DMS53 (cell line): Measurements from ENCODE around the gene SBNO2.

Experiments
- DNase-seq: peaks from one replicate; lab custom pipeline; 2025; lab: John Stamatoyannopoulos, UW

The SBNO2 gene

DNA sequence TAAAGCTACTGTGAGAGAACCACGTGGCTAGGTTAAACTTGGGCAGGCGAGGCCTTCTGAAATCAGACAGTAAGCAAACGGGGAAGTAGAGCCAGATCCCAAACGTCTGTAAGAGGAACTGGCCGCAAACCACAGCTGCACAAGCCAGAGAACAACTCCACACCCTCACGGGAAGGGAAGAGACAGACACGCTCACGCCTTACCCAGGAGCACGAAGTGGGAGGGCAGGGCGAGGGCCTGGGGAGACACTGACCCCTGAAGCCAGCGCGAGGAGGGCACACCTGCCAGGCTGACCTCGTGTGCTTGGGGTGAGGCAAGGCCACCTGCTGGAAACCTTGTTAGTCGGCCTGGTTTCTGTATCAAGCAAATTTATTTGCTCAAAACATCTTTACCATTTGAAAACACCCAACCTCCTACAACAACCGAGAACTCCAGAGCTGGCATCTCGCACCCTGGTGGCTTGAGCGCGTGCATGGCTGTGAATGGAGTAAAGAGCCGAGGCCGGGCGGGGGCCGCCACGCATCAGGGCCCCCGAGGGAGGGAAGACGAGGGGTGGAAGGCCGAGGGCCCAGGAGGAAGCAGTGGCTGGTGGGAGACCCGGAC lies 86.2 kb downstream of the SBNO2 start:
- DNase-seq = peak; percentile 50

DNA sequence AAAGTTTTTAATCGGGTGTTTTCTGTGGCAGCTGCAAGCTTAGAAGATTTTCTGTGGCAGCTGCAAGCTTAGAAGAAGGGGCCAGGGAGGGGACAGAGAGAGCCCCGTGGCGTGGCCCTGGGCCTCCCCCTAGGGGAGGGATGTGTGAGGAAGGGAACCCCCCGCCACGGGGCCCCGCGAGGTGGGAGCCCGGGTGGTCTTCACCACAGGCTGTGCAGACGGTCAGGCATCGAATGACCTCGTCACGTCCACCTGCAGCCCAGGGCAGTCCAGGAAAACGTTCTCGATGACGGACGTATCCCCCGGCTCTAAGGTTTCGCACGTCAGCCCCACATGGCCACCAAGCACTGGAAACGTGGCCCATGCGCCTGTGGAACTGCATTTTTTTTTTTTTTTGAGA lies 87.5 kb downstream of the SBNO2 start:
- no peak for DNase-seq

- DNase-seq = no peak
Observed at GRCh38 chr19:1085676-1086442, 88.2 kb downstream of the SBNO2 start.

- no peak for DNase-seq
Observed at GRCh38 chr19:1085053-1085658, 88.9 kb downstream of the SBNO2 start.

GRCh38 chr19:1084024-1084868 lies 89.8 kb downstream of the SBNO2 start:
- DNase-seq = peak; percentile 88

DNA sequence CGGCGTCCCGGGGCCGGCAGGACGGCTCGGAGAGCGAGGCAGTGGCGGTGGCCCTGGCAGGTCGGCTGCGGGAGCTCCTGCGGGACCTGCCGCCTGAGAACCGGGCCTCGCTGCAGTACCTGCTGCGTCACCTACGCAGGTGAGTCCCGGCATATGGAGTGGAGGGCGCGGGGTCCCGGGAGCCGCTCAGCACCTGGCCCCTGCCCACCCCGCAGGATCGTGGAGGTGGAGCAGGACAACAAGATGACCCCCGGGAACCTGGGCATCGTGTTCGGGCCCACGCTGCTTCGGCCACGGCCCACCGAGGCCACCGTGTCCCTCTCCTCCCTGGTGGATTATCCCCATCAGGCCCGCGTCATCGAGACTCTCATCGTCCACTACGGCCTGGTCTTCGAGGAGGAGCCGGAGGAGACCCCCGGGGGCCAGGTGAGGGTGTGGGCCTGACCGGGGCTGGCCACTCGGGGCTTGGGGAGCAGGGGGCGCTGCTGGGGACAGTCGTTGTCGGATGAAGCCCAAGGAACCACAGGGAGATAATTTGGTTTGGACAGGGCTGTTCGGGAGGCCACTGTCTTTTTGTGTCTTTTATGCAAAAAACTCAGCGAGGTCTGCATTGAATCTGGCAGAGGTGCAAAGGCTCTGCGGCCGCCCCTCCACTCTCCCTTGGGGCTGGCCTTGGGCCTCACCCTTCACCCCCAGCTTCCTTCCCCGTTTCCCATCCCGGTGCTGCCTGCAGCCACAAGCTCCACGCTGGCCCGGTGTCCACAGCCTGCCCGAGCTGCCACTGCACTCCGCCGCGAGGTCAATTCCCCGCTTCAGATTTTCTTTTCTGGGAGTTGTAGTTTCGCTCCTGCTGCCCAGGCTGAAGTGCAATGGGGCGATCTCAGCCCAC lies 90.9 kb downstream of the SBNO2 start:
- peak; percentile 67 for DNase-seq

- DNase-seq = peak; percentile 97
Observed at GRCh38 chr19:1082165-1082927, 91.7 kb downstream of the SBNO2 start.

- peak; percentile 84 for DNase-seq
Observed at GRCh38 chr19:1081301-1082164, 92.5 kb downstream of the SBNO2 start.

DNA sequence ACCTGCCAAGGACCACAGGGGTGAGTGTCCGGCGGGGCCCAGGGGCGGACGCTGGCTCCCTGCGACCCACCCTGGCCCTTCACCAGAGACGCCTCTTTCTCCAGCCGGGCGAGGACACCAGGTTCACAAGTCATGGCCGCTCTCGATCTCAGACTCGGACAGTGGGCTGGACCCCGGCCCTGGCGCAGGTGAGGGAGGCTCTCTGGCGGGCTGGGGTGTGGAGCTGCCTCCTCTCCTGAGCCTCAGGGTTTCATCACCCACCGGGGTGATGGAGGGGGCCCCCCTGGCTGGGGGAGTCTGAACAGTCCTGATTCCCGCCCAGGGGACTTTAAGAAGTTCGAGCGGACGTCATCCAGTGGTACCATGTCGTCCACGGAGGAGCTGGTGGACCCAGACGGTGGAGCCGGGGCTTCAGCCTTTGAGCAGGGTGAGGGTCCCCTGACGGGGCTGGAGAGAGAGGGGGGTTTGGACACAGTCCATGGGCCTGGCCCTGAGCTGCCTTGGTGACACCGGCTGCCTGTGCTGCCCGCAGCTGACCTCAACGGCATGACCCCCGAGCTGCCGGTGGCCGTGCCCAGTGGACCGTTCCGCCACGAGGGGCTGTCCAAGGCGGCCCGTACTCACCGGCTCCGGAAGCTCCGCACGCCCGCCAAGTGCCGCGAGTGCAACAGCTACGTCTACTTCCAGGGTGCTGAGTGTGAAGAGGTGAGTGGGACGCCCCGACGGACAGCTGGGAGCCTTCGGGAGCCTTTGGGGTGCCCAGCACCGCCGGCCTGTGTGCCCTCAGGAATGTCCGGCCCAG lies 93.5 kb downstream of the SBNO2 start:
- DNase-seq = no peak

GRCh38 chr19:1079566-1080111 lies 94.4 kb downstream of the SBNO2 start:
- no peak for DNase-seq

GRCh38 chr19:1076951-1077350 lies 97.1 kb downstream of the SBNO2 start:
- peak; percentile 73 for DNase-seq

- no peak for DNase-seq
Observed at GRCh38 chr19:1076046-1076386, 98.1 kb downstream of the SBNO2 start.

- peak; percentile 93 for DNase-seq
Observed at GRCh38 chr19:1074544-1075283, 99.4 kb downstream of the SBNO2 start.

GRCh38 chr19:1073956-1074517 lies 100.0 kb downstream of the SBNO2 start:
- no peak for DNase-seq

- DNase-seq = peak; percentile 55
Observed at GRCh38 chr19:1073063-1073955, 100.8 kb downstream of the SBNO2 start.

- no peak for DNase-seq
Observed at GRCh38 chr19:1072371-1073015, 101.6 kb downstream of the SBNO2 start.
